ENCODE measurements around the gene ASTN1. TPM values are rescaled to one million over a fixed set of nuclear protein-coding genes. Genes with fewer than 3 reads are reported as not detected.

Gene ASTN1
- total and polyA plus RNA-seq, 5 donors = 0.11 to 0.28 (median 0.12) TPM

DNA sequence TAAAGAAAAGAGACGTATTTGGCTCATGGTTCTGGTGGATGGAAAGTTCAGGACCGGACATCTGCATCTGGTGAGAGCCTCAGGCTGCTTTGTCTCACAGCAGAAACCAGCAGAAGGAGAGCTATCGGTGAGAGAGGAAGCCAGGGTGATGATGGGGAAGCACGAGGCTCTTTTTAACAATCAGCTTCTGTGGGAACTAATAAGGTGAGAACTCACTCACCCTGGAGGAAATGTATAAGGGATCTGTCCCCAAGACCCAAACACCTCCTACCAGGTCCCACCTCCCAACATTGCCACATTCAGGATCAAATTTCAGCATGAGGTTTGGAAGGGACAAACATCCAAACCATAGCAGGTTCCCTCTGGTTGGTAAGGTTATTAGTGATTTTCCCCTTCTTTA lies 32.8 kb downstream of the ASTN1 start:
- no peak overlapping the region for H3K4me3 ChIP-seq (ENCODE audit: low read length)
- 66% methylated on average over 4 of the region's 4 CpGs for WGBS
- ATAC-seq (no peak), DNase-seq (no peak)
- no peaks in the 10 kb centered on the region for H3K27me3 ChIP-seq (ENCODE audit: control insufficient read depth, insufficient read depth)
- no peak overlapping the region for H3K27ac ChIP-seq (ENCODE audit: low read length)
- intact Hi-C loops (cut with DNase I) = no loop called here
- H3K4me1 ChIP-seq (ENCODE audit: control insufficient read depth, insufficient read depth, low read length) = no peaks in the 10 kb centered on the region
- no peaks in the 10 kb centered on the region for H3K9me3 ChIP-seq (ENCODE audit: control insufficient read depth, low read length)

DNA sequence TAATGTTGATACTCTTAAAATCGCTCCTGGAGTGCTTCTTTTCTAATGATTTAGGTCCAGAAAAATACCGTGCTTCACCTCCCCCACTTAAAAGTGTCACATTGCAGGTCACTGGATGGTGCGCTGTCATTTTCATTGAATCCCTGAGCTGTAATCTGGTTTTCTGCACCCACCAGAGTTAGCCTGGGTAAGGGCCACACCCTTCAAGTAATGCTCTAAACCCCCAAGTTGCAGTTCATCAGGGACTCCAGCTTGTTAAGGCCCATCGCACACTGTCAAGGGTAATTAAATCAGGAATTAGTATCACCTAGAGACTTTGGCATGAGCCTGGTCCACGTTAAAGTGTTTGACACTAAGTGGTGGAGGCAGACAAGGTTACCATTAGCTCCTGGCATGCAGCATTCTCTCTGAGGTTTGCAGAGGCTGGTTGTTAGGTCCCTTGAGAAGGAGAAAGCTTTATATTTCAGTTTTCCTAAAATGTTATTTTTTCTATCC lies 34.0 kb downstream of the ASTN1 start:
- intact Hi-C loops (cut with DNase I) = no loop called here
- no peaks in the 10 kb centered on the region for H3K9me3 ChIP-seq (ENCODE audit: control insufficient read depth, low read length)
- 73% methylated on average over 5 of the region's 5 CpGs for WGBS
- no peak overlapping the region for H3K4me3 ChIP-seq (ENCODE audit: low read length)
- ATAC-seq = no peak
- H3K27ac ChIP-seq (ENCODE audit: low read length) = no peak overlapping the region
- no peak for DNase-seq
- H3K27me3 ChIP-seq (ENCODE audit: control insufficient read depth, insufficient read depth) = no peaks in the 10 kb centered on the region
- H3K4me1 ChIP-seq (ENCODE audit: control insufficient read depth, insufficient read depth, low read length) = no peaks in the 10 kb centered on the region

DNA sequence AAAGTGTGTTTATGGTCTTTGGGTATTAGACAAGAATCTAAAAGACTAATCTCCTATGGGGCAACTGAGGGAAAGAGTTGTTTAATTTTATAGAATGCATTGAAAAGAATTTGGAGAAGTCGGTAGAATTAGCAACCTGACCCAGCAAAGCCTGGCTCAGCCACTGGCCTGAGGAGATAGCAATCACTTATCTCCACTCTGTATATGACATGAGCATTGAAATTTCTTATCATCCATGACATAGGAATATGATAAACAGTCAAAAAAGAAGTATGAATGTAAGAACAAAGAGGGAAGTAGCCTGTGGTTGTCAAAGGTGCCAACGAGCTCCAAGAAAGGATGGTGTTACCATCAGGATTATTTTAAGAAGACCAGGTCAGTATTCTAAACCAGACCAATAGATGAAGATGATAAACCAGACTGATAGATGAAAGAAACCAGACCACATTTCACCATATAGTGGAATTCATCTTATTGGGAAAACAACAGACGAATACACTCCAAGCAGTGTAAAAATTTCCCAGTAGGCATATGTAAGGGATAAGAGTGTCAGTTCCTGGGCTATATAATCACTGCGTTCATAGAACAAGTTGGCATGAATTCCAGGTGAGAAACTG lies 35.7 kb downstream of the ASTN1 start:
- Histone ChIP-seq H3K27me3 (ENCODE audit: control insufficient read depth, insufficient read depth) (no peaks in the 10 kb centered on the region), H3K27ac (ENCODE audit: low read length) (no peak overlapping the region), H3K9me3 (ENCODE audit: control insufficient read depth, low read length) (no peaks in the 10 kb centered on the region), H3K4me1 (ENCODE audit: control insufficient read depth, insufficient read depth, low read length) (no peaks in the 10 kb centered on the region), H3K4me3 (ENCODE audit: low read length) (no peak overlapping the region)
- DNase-seq (no peak), ATAC-seq (no peak)
- intact Hi-C loops (cut with DNase I) = no loop called here
- WGBS = 78% methylated on average over 4 of the region's 4 CpGs

DNA sequence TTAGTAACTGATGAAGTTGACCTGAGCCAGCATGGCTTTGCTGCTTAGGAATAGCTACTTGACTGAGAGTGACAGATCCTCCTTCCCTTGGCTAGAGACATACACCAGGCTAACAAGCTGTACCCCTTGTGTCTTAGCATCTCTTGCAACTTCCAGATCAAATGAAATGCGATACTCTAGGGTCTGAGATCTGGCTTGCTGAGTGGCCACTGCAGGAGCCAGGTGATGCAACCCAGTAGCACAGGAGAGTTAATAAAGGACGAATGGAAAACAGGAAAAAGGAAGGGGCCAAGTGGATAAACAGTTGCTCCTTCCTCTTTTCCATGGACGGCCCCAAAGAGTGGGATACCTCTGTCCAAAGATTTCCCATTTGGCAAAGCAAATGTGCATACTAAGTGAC lies 38.2 kb downstream of the ASTN1 start:
- H3K27me3 ChIP-seq (ENCODE audit: control insufficient read depth, insufficient read depth) = peaks cover 4% of the 10 kb centered on the region
- H3K4me3 ChIP-seq (ENCODE audit: low read length) = no peak overlapping the region
- H3K9me3 ChIP-seq (ENCODE audit: control insufficient read depth, low read length) = no peaks in the 10 kb centered on the region
- no peak for DNase-seq
- H3K4me1 ChIP-seq (ENCODE audit: control insufficient read depth, insufficient read depth, low read length) = no peaks in the 10 kb centered on the region
- intact Hi-C loops (cut with DNase I) = no loop called here
- ATAC-seq = no peak
- WGBS = 68% methylated on average over 3 of the region's 3 CpGs
- H3K27ac ChIP-seq (ENCODE audit: low read length) = no peak overlapping the region

DNA sequence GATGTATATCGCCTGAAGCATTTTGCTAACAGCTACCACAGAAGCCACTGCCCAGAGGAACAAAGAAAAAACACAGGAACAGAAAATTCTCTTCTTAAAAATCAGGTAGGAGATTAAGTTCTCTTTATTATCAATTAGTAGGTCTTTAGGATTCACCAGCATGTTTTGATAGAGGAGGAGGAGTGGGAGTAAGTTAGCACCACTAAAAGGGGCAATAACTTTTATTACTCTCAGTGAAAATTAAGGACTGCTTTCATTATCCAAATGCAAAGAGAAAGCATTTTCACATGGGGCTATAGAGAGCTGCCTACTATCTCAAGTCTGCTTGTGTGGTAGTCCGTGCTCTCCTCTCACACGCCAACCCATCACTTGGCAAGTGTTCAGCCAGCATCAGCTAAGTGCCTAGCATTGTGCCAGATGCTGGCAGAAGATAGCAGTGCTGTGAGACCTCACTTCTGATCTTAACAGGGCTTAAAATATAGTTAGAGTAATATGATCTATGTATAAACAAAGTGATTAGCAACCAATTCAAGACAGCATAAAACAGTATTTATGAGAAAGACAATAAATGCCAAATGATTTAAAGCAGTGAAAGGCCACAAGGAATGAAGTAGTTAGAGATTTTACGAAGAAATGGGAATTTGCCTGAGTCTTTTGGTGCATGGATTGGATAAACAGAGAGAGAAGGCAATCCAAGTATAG lies 39.8 kb downstream of the ASTN1 start:
- Histone ChIP-seq H3K4me1 (ENCODE audit: control insufficient read depth, insufficient read depth, low read length) (no peaks in the 10 kb centered on the region), H3K27ac (ENCODE audit: low read length) (no peak overlapping the region), H3K4me3 (ENCODE audit: low read length) (no peak overlapping the region), H3K9me3 (ENCODE audit: control insufficient read depth, low read length) (no peaks in the 10 kb centered on the region), H3K27me3 (ENCODE audit: control insufficient read depth, insufficient read depth) (peaks cover 4% of the 10 kb centered on the region)
- no peak for ATAC-seq
- intact Hi-C loops (cut with DNase I) = no loop called here
- WGBS = 82% methylated on average over 4 of the region's 4 CpGs
- DNase-seq = no peak

DNA sequence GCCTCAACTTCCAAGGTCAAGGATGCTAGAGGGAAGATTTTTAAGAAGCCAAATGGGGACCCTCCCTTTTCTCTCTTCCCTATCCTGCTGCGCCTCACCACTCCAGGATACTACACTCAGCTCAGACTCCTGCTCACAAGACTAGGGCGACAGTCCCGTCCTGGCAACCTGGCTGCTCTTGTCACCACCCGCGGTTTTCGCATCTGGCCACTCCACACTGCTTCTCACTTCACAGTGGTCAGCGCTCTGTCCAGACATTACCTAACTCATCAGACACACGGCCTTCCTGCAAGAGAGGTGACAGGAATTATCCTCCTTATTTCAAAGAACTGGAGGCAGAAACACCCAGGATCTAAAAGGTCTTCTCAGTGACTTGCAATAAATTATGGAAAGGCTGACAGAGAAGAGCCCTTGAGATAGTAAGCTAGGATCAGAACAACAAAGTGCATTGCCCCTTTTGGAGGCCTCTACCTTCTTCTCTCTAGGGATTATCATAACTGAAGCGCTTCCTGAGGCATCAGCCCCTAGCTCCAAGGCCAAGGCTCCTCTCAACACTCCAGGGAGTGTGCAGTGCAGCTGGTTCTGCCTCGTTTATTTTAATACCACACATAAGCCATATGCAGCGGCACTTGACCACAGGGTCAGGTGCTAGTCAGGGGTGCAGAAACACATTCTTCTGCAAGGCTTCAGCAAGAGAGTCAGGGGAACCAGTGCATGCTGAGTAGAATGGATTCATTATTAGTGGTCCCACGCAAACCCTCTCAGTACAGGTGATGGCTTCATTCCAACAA lies 41.9 kb downstream of the ASTN1 start:
- no peak overlapping the region for H3K27ac ChIP-seq (ENCODE audit: low read length)
- intact Hi-C loops (cut with DNase I) = no loop called here
- WGBS = 84% methylated on average over 12 of the region's 12 CpGs
- H3K27me3 ChIP-seq (ENCODE audit: control insufficient read depth, insufficient read depth) = peaks cover 4% of the 10 kb centered on the region
- no peak overlapping the region for H3K4me3 ChIP-seq (ENCODE audit: low read length)
- ATAC-seq = no peak
- no peaks in the 10 kb centered on the region for H3K4me1 ChIP-seq (ENCODE audit: control insufficient read depth, insufficient read depth, low read length)
- no peak for DNase-seq
- no peaks in the 10 kb centered on the region for H3K9me3 ChIP-seq (ENCODE audit: control insufficient read depth, low read length)

DNA sequence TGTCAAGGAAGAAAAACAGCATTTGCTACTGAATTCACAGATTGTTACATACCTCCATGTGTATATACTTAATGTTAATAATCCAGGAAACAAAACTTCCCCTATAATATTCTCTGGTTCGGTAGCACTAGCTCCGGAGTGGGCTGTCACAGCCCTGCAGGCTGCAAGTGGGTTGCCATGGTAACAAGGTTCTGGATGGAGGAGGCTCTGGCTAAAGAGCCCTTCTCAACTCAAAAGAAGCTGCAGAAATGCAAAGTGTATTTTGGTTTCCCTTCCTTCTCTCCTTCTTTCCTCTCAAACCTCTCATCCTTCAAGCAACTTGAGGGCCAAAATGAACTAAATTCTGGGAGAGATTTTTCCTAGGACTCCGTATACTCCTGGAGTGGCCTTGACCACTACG lies 45.2 kb downstream of the ASTN1 start:
- peaks cover 6% of the 10 kb centered on the region for H3K27me3 ChIP-seq (ENCODE audit: control insufficient read depth, insufficient read depth)
- WGBS = 64% methylated on average over 4 of the region's 4 CpGs
- no peaks in the 10 kb centered on the region for H3K9me3 ChIP-seq (ENCODE audit: control insufficient read depth, low read length)
- ATAC-seq (no peak), DNase-seq (no peak)
- H3K4me1 ChIP-seq (ENCODE audit: control insufficient read depth, insufficient read depth, low read length) = no peaks in the 10 kb centered on the region
- no peak overlapping the region for H3K4me3 ChIP-seq (ENCODE audit: low read length)
- H3K27ac ChIP-seq (ENCODE audit: low read length) = no peak overlapping the region
- intact Hi-C loops (cut with DNase I) = no loop called here

DNA sequence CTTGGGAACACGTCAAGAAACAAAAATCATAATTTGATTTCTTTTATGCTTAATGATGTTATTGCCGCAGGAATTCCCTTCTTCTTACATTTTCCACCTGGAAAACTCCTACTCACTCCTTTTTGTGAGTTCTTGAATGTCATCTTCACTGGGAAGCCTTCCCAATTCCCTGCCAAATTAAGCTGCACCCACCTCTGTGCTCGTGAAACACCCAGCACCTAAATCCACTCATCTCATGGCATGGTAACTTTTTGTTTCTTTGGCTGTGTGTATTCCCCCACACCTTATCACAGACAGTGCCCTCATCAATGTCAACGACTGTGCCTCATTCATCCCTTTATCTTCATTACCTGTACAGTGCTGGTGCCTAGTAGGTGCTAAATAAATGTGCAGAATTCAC lies 45.6 kb downstream of the ASTN1 start:
- H3K27ac ChIP-seq (ENCODE audit: low read length) = no peak overlapping the region
- H3K4me1 ChIP-seq (ENCODE audit: control insufficient read depth, insufficient read depth, low read length) = no peaks in the 10 kb centered on the region
- H3K9me3 ChIP-seq (ENCODE audit: control insufficient read depth, low read length) = no peaks in the 10 kb centered on the region
- no peak for DNase-seq
- H3K4me3 ChIP-seq (ENCODE audit: low read length) = no peak overlapping the region
- peaks cover 6% of the 10 kb centered on the region for H3K27me3 ChIP-seq (ENCODE audit: control insufficient read depth, insufficient read depth)
- WGBS = 73% methylated on average over 4 of the region's 4 CpGs
- no peak for ATAC-seq
- intact Hi-C loops (cut with DNase I) = no loop called here

DNA sequence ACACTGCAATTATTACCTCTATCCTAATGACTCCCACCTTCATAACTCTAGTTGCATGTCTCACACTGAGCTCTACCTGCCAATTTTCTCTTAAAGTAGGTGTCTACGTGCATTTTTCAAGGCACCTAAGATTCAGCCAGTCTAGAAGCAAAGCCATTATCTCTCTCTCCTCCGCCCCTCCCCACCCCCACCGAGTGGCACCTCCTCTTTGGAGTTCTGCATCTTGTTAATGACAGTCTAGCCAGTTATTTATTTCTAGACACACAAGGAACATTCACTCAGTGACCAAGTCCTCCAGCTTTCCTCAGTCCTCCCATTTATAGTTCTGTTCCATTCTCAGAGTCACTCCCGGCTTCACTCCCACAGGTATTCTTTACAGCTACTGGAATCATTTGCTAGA lies 47.6 kb downstream of the ASTN1 start:
- WGBS = 76% methylated on average over 4 of the region's 4 CpGs
- Histone ChIP-seq H3K4me1 (ENCODE audit: control insufficient read depth, insufficient read depth, low read length) (no peaks in the 10 kb centered on the region), H3K27me3 (ENCODE audit: control insufficient read depth, insufficient read depth) (peaks cover 2% of the 10 kb centered on the region), H3K4me3 (ENCODE audit: low read length) (no peak overlapping the region), H3K27ac (ENCODE audit: low read length) (no peak overlapping the region), H3K9me3 (ENCODE audit: control insufficient read depth, low read length) (no peaks in the 10 kb centered on the region)
- intact Hi-C loops (cut with DNase I) = no loop called here
- ATAC-seq = no peak
- no peak for DNase-seq

DNA sequence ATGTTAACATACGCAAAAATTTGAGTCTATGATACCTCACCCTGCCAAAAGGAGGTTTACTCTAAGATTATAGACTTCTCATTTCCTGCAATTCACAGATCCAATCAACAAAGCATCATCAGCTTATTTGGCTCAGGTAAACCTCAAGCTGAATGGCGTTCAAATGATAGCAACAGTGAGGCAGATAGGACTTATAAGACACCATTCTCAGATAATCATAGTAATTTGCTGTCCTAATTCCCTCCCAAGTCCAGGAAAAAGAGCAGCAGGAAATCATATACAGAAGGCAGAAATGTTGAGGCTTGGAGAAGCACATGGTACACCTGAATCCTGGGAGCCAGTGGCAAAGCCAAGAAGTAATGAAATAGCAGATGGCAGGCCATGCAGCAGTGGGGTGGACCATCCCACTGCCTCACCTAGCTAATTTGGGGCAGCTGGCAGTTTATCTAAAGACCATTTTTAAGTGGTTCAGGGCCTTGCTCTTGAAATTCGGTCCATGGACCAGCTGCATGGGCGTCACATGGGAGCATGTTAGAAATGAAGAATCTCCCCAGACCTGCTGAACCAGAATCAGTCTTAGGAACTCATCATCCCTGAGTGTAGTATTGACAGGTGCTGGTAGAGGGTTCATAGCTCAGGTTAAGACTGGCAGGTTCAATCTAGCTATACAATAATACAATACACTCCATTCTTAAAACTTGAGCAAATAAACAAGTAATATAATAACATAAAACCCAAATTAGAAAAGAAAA lies 57.7 kb downstream of the ASTN1 start:
- H3K9me3 ChIP-seq (ENCODE audit: control insufficient read depth, low read length) = no peaks in the 10 kb centered on the region
- no peaks in the 10 kb centered on the region for H3K4me1 ChIP-seq (ENCODE audit: control insufficient read depth, insufficient read depth, low read length)
- DNase-seq (no peak), ATAC-seq (no peak)
- no peaks in the 10 kb centered on the region for H3K27me3 ChIP-seq (ENCODE audit: control insufficient read depth, insufficient read depth)
- H3K27ac ChIP-seq (ENCODE audit: low read length) = no peak overlapping the region
- intact Hi-C loops (cut with DNase I) = no loop called here
- no peak overlapping the region for H3K4me3 ChIP-seq (ENCODE audit: low read length)
- WGBS = 77% methylated on average over 4 of the region's 4 CpGs

DNA sequence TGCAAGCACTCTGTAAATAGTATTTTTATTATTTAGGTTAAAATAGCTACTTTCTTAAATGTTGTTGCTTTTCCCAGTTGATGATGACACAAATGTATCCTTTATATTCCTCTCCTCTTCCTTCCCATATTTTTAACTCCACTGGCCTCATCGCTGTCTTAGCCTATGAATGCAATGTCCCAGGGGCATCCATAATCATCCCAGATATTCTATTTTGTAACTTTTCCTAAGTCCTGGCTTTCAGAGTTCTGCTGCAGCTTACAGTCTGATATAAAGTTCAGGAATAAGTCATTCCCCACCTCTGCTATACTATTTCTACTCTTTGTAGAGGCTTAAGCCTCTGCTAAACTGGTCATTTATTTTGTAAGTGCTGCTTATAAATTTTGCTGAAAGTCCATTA lies 58.3 kb downstream of the ASTN1 start:
- intact Hi-C loops (cut with DNase I) = no loop called here
- ATAC-seq (no peak), DNase-seq (no peak)
- Histone ChIP-seq H3K27ac (ENCODE audit: low read length) (no peak overlapping the region), H3K9me3 (ENCODE audit: control insufficient read depth, low read length) (no peaks in the 10 kb centered on the region), H3K27me3 (ENCODE audit: control insufficient read depth, insufficient read depth) (no peaks in the 10 kb centered on the region), H3K4me1 (ENCODE audit: control insufficient read depth, insufficient read depth, low read length) (no peaks in the 10 kb centered on the region), H3K4me3 (ENCODE audit: low read length) (no peak overlapping the region)
- WGBS = 63% methylated on average over 1 of the region's 1 CpG
